Endodermal cell (in vitro differentiated cells): Measurements from ENCODE around the gene PPFIA2. TPM values are rescaled to one million over a fixed set of nuclear protein-coding genes. Genes with fewer than 3 reads are reported as not detected.

Source experiments
- DNase-seq: peaks from one replicate; pipeline ENCODE4 v3.0.0-alpha.2; 2017
- H3K27ac ChIP-seq: 2 replicates; pipeline ENCODE4 v1.5.1; 2013; ENCODE audit warnings: mild to moderate bottlenecking, low read depth, low read length, moderate library complexity
- H3K27me3 ChIP-seq: 2 replicates; pipeline ENCODE4 v1.6.1; 2013; ENCODE audit warnings: mild to moderate bottlenecking, low read length, moderate library complexity; ENCODE audit not compliant: insufficient read depth, control insufficient read depth, poor library complexity, severe bottlenecking
- H3K36me3 ChIP-seq: 2 replicates; pipeline ENCODE4 v1.7.0; 2013; ENCODE audit warnings: mild to moderate bottlenecking, low read length, moderate library complexity; ENCODE audit not compliant: control insufficient read depth, insufficient read depth
- H3K4me1 ChIP-seq: one replicate; pipeline ENCODE4 v1.7.0; 2013; ENCODE audit warnings: low read length; ENCODE audit not compliant: control insufficient read depth, insufficient read depth
- H3K4me3 ChIP-seq: 2 replicates; pipeline ENCODE4 v1.5.1; 2013; ENCODE audit warnings: mild to moderate bottlenecking, low read length, moderate library complexity
- H3K9ac ChIP-seq: 2 replicates; pipeline ENCODE4 v1.6.1; 2013; ENCODE audit warnings: mild to moderate bottlenecking, low read length, moderate library complexity; ENCODE audit not compliant: poor library complexity, severe bottlenecking; ENCODE audit errors: extremely low read depth
- H3K9me3 ChIP-seq: 2 replicates; pipeline ENCODE4 v1.6.1; 2013; ENCODE audit warnings: mild to moderate bottlenecking, low read length, moderate library complexity; ENCODE audit not compliant: control insufficient read depth
- H3K27ac Mint-ChIP-seq: 2 replicates; pipeline ENCODE4 v1.8.0; 2020; ENCODE audit warnings: mixed read lengths
- H3K27me3 Mint-ChIP-seq: 2 replicates; pipeline ENCODE4 v1.8.0; 2021; ENCODE audit warnings: mild to moderate bottlenecking, mixed read lengths; ENCODE audit not compliant: insufficient read depth
- H3K36me3 Mint-ChIP-seq: 2 replicates; pipeline ENCODE4 v1.8.0; 2020; ENCODE audit warnings: low read depth, mixed read lengths
- H3K4me1 Mint-ChIP-seq: 2 replicates; pipeline ENCODE4 v1.8.0; 2020; ENCODE audit warnings: mixed read lengths
- H3K4me3 Mint-ChIP-seq: 2 replicates; pipeline ENCODE4 v1.8.0; 2020; ENCODE audit warnings: mild to moderate bottlenecking, moderate library complexity, mixed read lengths
- H3K9me3 Mint-ChIP-seq: 2 replicates; pipeline ENCODE4 v1.8.0; 2020; ENCODE audit warnings: mild to moderate bottlenecking, mixed read lengths
- CTCF ChIP-seq: fragments of 200-600 bp; sonication (generic); conservative IDR thresholded peaks from 2 replicates; pipeline ENCODE4 v1.5.0; 2021; ENCODE audit warnings: antibody characterized with exemption, mild to moderate bottlenecking
- WGBS, 2 experiments: methylation state at CpG; one replicate each; pipeline versions ENCODE4 v1.1.5 to v1.1.7; 2013; ENCODE audit warnings: missing lambda C conversion rate in 2 of 2, mixed read lengths in 1 of 2; ENCODE audit not compliant: insufficient coverage in 1 of 2, insufficient read length in 1 of 2; 5-methylcytosine and 5-hydroxymethylcytosine counted together
- total RNA-seq, 2 donors: library from RNA; stranded (reverse); fragmentation: NEBNext Ultra II Directional in 1 of 2; extraction: Animal tissue kit (Norgen Biotek cat#: 25700) in 1 of 2; gene quantifications; 2 replicates in 1 of 2; 3 replicates in 1 of 2; pipeline ENCODE4 v1.2.1, GENCODE V29; 2021

Gene PPFIA2
- total RNA-seq, 2 donors from 2014 or later = 1.2 TPM; not detected in 1

- TF ChIP-seq CTCF = no peak
- Mint-ChIP-seq H3K4me1 (no peaks in the 10 kb centered on the region), H3K4me3 (no peak overlapping the region), H3K27ac (no peak overlapping the region), H3K36me3 (no peaks in the 10 kb centered on the region), H3K9me3 (no peaks in the 10 kb centered on the region), H3K27me3 (no peaks in the 10 kb centered on the region)
- Histone ChIP-seq H3K4me1 (no peaks in the 10 kb centered on the region), H3K9me3 (no peaks in the 10 kb centered on the region), H3K36me3 (no peaks in the 10 kb centered on the region), H3K27me3 (no peaks in the 10 kb centered on the region), H3K4me3 (no peak overlapping the region), H3K9ac (no peak overlapping the region), H3K27ac (no peak overlapping the region)
- WGBS, 2 experiments = 91 to 100% methylated on average over 2 of the region's 2 CpGs
- no peak for DNase-seq
These were observed 421.3 kb downstream of the PPFIA2 start for GRCh38 chr12:81337886-81338285.

GRCh38 chr12:81333812-81334211 lies 425.3 kb downstream of the PPFIA2 start:
- Mint-ChIP-seq H3K27ac (no peak overlapping the region), H3K4me1 (no peaks in the 10 kb centered on the region), H3K36me3 (no peaks in the 10 kb centered on the region), H3K27me3 (no peaks in the 10 kb centered on the region), H3K9me3 (no peaks in the 10 kb centered on the region), H3K4me3 (no peak overlapping the region)
- no peak for TF ChIP-seq CTCF
- 89 to 100% methylated on average over 1 to 2 of the region's 2 CpGs for WGBS, 2 experiments
- no peak for DNase-seq
- H3K9ac ChIP-seq = no peak overlapping the region
- no peaks in the 10 kb centered on the region for H3K4me1 ChIP-seq
- H3K4me3 ChIP-seq = no peak overlapping the region
- H3K9me3 ChIP-seq = no peaks in the 10 kb centered on the region
- no peaks in the 10 kb centered on the region for H3K36me3 ChIP-seq
- no peak overlapping the region for H3K27ac ChIP-seq
- no peaks in the 10 kb centered on the region for H3K27me3 ChIP-seq

GRCh38 chr12:81332054-81332453 lies 427.1 kb downstream of the PPFIA2 start:
- no peaks in the 10 kb centered on the region for H3K9me3 Mint-ChIP-seq
- H3K36me3 Mint-ChIP-seq = no peaks in the 10 kb centered on the region
- Histone ChIP-seq H3K4me3 (no peak overlapping the region), H3K27me3 (no peaks in the 10 kb centered on the region), H3K9me3 (no peaks in the 10 kb centered on the region), H3K9ac (no peak overlapping the region), H3K4me1 (no peaks in the 10 kb centered on the region), H3K27ac (no peak overlapping the region), H3K36me3 (no peaks in the 10 kb centered on the region)
- H3K27ac Mint-ChIP-seq = no peak overlapping the region
- DNase-seq = no peak
- no peaks in the 10 kb centered on the region for H3K27me3 Mint-ChIP-seq
- TF ChIP-seq CTCF = no peak
- H3K4me1 Mint-ChIP-seq = no peaks in the 10 kb centered on the region
- 68 to 75% methylated on average over 2 to 4 of the region's 4 CpGs for WGBS, 2 experiments
- H3K4me3 Mint-ChIP-seq = no peak overlapping the region
